Measurements from ENCODE around the gene SPINK8. TPM values are rescaled to one million over a fixed set of nuclear protein-coding genes. Genes with fewer than 3 reads are reported as not detected.

The SPINK8 gene
- total RNA-seq, 2 donors from 2014 or later: not detected

DNA sequence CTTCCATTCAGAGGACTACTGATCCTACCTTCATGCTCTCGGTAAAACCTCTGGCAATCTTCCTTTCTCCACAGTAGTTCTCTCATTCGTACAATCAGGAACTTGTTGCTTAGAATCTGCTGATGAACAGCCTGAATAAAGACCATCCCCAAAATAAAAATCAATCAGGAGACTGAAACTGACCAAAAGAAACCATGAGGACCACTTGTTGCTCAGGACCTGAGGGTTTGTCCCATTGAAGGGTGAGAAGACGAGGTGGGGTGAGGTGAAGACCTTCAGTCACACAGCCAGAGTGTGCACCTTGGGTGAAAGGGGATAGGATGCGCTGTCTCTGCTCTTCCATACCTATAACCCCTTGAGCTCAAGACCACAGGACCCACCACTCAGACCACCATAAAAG lies 36.8 kb downstream of the SPINK8 start:
- TF ChIP-seq, protein P1, sequence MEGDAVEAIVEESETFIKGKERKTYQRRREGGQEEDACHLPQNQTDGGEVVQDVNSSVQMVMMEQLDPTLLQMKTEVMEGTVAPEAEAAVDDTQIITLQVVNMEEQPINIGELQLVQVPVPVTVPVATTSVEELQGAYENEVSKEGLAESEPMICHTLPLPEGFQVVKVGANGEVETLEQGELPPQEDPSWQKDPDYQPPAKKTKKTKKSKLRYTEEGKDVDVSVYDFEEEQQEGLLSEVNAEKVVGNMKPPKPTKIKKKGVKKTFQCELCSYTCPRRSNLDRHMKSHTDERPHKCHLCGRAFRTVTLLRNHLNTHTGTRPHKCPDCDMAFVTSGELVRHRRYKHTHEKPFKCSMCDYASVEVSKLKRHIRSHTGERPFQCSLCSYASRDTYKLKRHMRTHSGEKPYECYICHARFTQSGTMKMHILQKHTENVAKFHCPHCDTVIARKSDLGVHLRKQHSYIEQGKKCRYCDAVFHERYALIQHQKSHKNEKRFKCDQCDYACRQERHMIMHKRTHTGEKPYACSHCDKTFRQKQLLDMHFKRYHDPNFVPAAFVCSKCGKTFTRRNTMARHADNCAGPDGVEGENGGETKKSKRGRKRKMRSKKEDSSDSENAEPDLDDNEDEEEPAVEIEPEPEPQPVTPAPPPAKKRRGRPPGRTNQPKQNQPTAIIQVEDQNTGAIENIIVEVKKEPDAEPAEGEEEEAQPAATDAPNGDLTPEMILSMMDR (IDR thresholded peaks at IDR 0.05): no peak
- Histone ChIP-seq H3K4me1 (peaks cover 7% of the 10 kb centered on the region), H3K36me3 (peaks cover 5% of the 10 kb centered on the region), H3K4me3 (no peak overlapping the region), H3K27ac (no peak overlapping the region), H3K9ac (ENCODE audit: low read depth in 2 of 2, low read length in 2 of 2) (no peak overlapping the region), H3K27me3 (no peaks in the 10 kb centered on the region), H3K9me3 (no peaks in the 10 kb centered on the region)
- DNase-seq: no peak
- intact Hi-C loops (cut with DNase I): no loop called here

DNA sequence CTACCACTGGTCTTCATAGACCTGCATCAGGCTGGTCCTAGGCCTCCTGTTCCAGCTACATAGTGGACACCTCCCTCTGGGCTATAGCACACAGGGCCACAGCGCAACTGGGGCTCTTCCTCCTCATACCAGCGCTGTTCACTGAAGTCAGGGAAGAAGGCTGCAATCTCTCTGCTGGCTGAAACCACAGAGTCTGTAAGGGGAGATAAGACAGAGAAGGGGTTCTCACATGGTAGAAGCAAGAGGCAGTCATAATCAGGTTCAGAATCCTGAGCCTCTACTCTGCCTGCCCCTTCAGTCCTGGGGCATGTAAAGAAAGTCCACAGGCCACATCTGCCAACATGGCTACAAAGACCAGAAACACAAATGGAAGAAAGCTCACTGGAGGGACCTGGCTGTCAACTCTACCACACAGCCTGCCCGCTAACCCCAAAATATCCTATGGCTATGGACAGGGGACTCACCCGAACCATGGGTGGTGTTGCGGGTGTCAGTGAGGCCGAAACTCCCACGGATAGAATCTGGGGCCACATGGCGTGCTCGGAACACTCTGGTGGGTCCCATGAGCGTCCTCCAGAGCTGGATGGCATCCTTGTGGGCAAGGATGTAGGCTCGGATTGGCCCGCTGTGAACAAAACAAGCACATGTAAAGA lies 38.7 kb downstream of the SPINK8 start:
- Histone ChIP-seq H3K9ac (ENCODE audit: low read depth in 2 of 2, low read length in 2 of 2) (no peak overlapping the region), H3K9me3 (no peaks in the 10 kb centered on the region), H3K4me3 (no peak overlapping the region), H3K36me3 (peaks cover 5% of the 10 kb centered on the region), H3K4me1 (no peaks in the 10 kb centered on the region), H3K27me3 (no peaks in the 10 kb centered on the region), H3K27ac (no peak overlapping the region)
- intact Hi-C loops (cut with DNase I): no loop called here
- DNase-seq: no peak
- TF ChIP-seq, protein P1 (IDR thresholded peaks at IDR 0.05): no peak

DNA sequence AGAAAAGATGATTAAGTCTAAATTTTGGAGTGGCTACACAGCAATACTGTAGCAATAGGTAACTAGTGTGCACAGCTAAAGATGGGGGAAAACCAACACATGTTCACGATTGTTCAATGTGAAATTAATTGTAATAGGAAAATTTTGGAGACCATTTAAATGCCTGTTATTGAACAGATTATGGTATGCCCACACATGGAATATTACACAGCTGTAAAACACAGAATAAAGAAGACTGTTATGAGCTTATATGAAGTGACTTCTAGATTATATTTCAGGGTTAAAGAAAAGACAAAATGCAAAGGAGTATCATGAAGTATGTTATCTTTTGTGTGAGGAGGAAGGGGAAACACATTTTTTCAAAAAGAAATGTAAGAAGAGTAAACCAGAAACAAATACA lies 43.8 kb downstream of the SPINK8 start:
- Histone ChIP-seq H3K4me1 (no peaks in the 10 kb centered on the region), H3K9ac (ENCODE audit: low read depth in 2 of 2, low read length in 2 of 2) (no peak overlapping the region), H3K27me3 (no peaks in the 10 kb centered on the region), H3K4me3 (no peak overlapping the region), H3K9me3 (no peaks in the 10 kb centered on the region), H3K36me3 (no peaks in the 10 kb centered on the region), H3K27ac (no peak overlapping the region)
- TF ChIP-seq, protein P1 (IDR thresholded peaks at IDR 0.05): no peak
- intact Hi-C loops (cut with DNase I): no loop called here
- DNase-seq: no peak

DNA sequence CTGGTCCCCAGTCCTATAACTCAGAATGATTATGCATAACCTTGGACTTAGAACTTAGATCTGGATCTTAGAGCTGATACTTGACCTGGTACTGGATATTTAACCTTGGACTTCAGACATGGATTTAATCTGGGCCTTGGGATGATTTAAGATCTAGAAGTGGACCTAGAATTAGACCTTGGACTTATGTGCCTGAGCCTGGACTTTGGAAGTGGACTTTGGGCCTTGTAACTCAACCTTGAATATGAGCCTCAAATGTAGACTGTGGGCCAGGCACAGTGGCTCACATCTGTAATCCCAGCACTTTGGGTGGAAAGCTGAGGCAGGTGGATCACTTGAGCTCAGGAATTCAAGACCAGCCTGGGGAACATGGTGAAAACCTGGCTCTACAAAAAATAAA lies 46.4 kb downstream of the SPINK8 start:
- Histone ChIP-seq H3K9me3 (no peaks in the 10 kb centered on the region), H3K4me1 (no peaks in the 10 kb centered on the region), H3K4me3 (no peak overlapping the region), H3K27ac (no peak overlapping the region), H3K9ac (ENCODE audit: low read depth in 2 of 2, low read length in 2 of 2) (no peak overlapping the region), H3K27me3 (no peaks in the 10 kb centered on the region), H3K36me3 (no peaks in the 10 kb centered on the region)
- intact Hi-C loops (cut with DNase I): no loop called here
- TF ChIP-seq, protein P1 (IDR thresholded peaks at IDR 0.05): no peak
- no peak for DNase-seq

DNA sequence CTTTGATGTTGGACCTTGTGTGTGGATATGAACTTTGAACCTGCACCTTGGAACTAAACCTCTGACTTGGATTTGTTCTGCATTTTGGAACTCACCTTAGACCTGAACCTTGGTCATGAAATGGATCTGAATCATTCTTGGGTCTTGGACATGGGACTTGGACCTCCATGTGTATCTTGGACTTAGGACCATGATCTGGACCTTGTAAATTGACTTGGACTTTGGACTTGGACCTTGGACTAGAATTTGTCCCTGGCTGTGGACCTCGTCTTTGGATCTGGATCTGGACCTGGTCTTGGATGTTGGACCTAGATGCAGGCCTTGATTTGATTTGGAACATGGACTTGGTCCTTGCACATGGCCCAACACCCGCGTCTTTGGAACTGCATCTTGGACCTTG lies 47.2 kb downstream of the SPINK8 start:
- TF ChIP-seq, protein P1 (IDR thresholded peaks at IDR 0.05): no peak
- H3K9ac ChIP-seq (ENCODE audit: low read depth in 2 of 2, low read length in 2 of 2): no peak overlapping the region
- no peaks in the 10 kb centered on the region for H3K9me3 ChIP-seq
- H3K4me3 ChIP-seq: no peak overlapping the region
- intact Hi-C loops (cut with DNase I): no loop called here
- no peak for DNase-seq
- H3K27me3 ChIP-seq: no peaks in the 10 kb centered on the region
- H3K27ac ChIP-seq: no peak overlapping the region
- no peaks in the 10 kb centered on the region for H3K36me3 ChIP-seq
- H3K4me1 ChIP-seq: no peaks in the 10 kb centered on the region
